H9 (cell line): ENCODE measurements around the gene PTGES2. TPM values are rescaled to one million over a fixed set of nuclear protein-coding genes. Genes with fewer than 3 reads are reported as not detected.

Experiments used
- DNase-seq: peaks from one replicate; pipeline ENCODE4 v3.0.0-alpha.2; 2017
- H2AFZ ChIP-seq: one replicate; pipeline ENCODE4 v1.6.1; 2013; ENCODE audit warnings: mild to moderate bottlenecking, low read length, control low read depth, moderate library complexity
- H2AK5ac ChIP-seq: 2 replicates; pipeline ENCODE4 v1.6.1; 2013; ENCODE audit warnings: low read length, control low read depth, mixed read lengths; ENCODE audit not compliant: insufficient read length
- H2BK120ac ChIP-seq: one replicate; pipeline ENCODE4 v1.6.1; 2013; ENCODE audit warnings: low read depth, mild to moderate bottlenecking, low read length, control low read depth, inconsistent platforms; ENCODE audit not compliant: poor library complexity, severe bottlenecking
- H2BK12ac ChIP-seq: 2 replicates; pipeline ENCODE4 v1.6.1; 2013; ENCODE audit warnings: low read length, control low read depth, mixed read lengths, low read depth; ENCODE audit not compliant: insufficient read length
- H2BK15ac ChIP-seq: 2 replicates; pipeline ENCODE4 v1.6.1; 2013; ENCODE audit warnings: low read depth, low read length, control low read depth
- H2BK20ac ChIP-seq: one replicate; pipeline ENCODE4 v1.6.1; 2013; ENCODE audit warnings: low read depth, mild to moderate bottlenecking, low read length, control low read depth, inconsistent platforms; ENCODE audit not compliant: poor library complexity, severe bottlenecking
- H2BK5ac ChIP-seq: 2 replicates; pipeline ENCODE4 v1.6.1; 2013; ENCODE audit warnings: low read length, control low read depth, mixed read lengths; ENCODE audit not compliant: insufficient read length
- H3K14ac ChIP-seq: 2 replicates; pipeline ENCODE4 v1.6.1; 2013; ENCODE audit warnings: low read length, control low read depth; ENCODE audit not compliant: insufficient read depth
- H3K18ac ChIP-seq: 2 replicates; pipeline ENCODE4 v1.6.1; 2013; ENCODE audit warnings: low read depth, mild to moderate bottlenecking, mixed read lengths, low read length, control low read depth; ENCODE audit not compliant: insufficient read length
- H3K23ac ChIP-seq: 2 replicates; pipeline ENCODE4 v1.6.1; 2013; ENCODE audit warnings: low read length, control low read depth, mixed read lengths, low read depth; ENCODE audit not compliant: insufficient read length
- H3K23me2 ChIP-seq: 2 replicates; pipeline ENCODE4 v1.6.1; 2013; ENCODE audit warnings: low read depth, mild to moderate bottlenecking, mixed read lengths, low read length, control low read depth; ENCODE audit not compliant: insufficient read length, poor library complexity, severe bottlenecking
- H3K27ac ChIP-seq: 2 replicates; pipeline ENCODE4 v1.5.1; 2013; ENCODE audit warnings: low read length, control low read depth, mixed read lengths, low read depth; ENCODE audit not compliant: insufficient read length
- H3K27me3 ChIP-seq: 2 replicates; pipeline ENCODE4 v1.6.1; 2013; ENCODE audit warnings: low read length, control low read depth, inconsistent platforms; ENCODE audit not compliant: insufficient read depth
- H3K4ac ChIP-seq: 2 replicates; pipeline ENCODE4 v1.6.1; 2013; ENCODE audit warnings: low read depth, mild to moderate bottlenecking, control low read depth, inconsistent platforms, low read length, moderate library complexity
- H3K4me1 ChIP-seq: 2 replicates; pipeline ENCODE4 v1.6.1; 2013; ENCODE audit warnings: low read length, control low read depth, inconsistent platforms; ENCODE audit not compliant: insufficient read depth
- H3K4me2 ChIP-seq: 2 replicates; pipeline ENCODE4 v1.6.1; 2013; ENCODE audit warnings: low read length, control low read depth, mixed read lengths; ENCODE audit not compliant: insufficient read length, insufficient read depth
- H3K56ac ChIP-seq: 2 replicates; pipeline ENCODE4 v1.6.1; 2013; ENCODE audit warnings: low read depth, mild to moderate bottlenecking, mixed read lengths, low read length, control low read depth; ENCODE audit not compliant: insufficient read length
- H3K79me1 ChIP-seq: 2 replicates; pipeline ENCODE4 v1.6.1; 2013; ENCODE audit warnings: low read depth, mild to moderate bottlenecking, moderate library complexity, low read length, control low read depth, inconsistent platforms; ENCODE audit not compliant: insufficient read depth, poor library complexity, severe bottlenecking
- H3K79me2 ChIP-seq: 2 replicates; pipeline ENCODE4 v1.6.1; 2013; ENCODE audit warnings: low read length, control low read depth, inconsistent platforms; ENCODE audit not compliant: insufficient read depth
- H3K9ac ChIP-seq: 2 replicates; pipeline ENCODE4 v1.6.1; 2013; ENCODE audit warnings: low read length, control low read depth, mixed read lengths; ENCODE audit not compliant: insufficient read length; ENCODE audit errors: extremely low read depth
- H3K9me3 ChIP-seq: one replicate; pipeline ENCODE4 v1.6.1; 2013; ENCODE audit warnings: low read depth, low read length, inconsistent platforms; ENCODE audit not compliant: control insufficient read depth
- H3T11ph ChIP-seq: one replicate; pipeline ENCODE4 v1.6.1; 2013; ENCODE audit warnings: mild to moderate bottlenecking, low read length, control low read depth, inconsistent platforms
- H4K20me1 ChIP-seq: one replicate; pipeline ENCODE4 v1.6.1; 2013; ENCODE audit not compliant: control insufficient read depth, insufficient read length, insufficient read depth
- H4K5ac ChIP-seq: 2 replicates; pipeline ENCODE4 v1.6.1; 2013; ENCODE audit warnings: low read depth, mild to moderate bottlenecking, mixed read lengths, low read length, control low read depth; ENCODE audit not compliant: insufficient read length
- H4K8ac ChIP-seq: replicated peaks from 2 replicates; pipeline ENCODE4 v1.6.1; 2013; ENCODE audit warnings: low read length, control low read depth, mixed read lengths, low read depth; ENCODE audit not compliant: insufficient read length
- H4K91ac ChIP-seq: 2 replicates; pipeline ENCODE4 v1.6.1; 2013; ENCODE audit warnings: low read depth, mild to moderate bottlenecking, moderate library complexity, mixed read lengths, low read length, control low read depth; ENCODE audit not compliant: insufficient read length
- H3K27ac Mint-ChIP-seq, 3 experiments: 2 replicates in 2 of 3; 3 replicates in 1 of 3; pipeline ENCODE4 v1.8.0; 2020 to 2021; ENCODE audit warnings: mixed read lengths in 3 of 3, mild to moderate bottlenecking in 1 of 3, moderate library complexity in 1 of 3
- H3K27me3 Mint-ChIP-seq: 2 replicates; pipeline ENCODE4 v1.8.0; 2021; ENCODE audit warnings: low read depth, mild to moderate bottlenecking, moderate library complexity, mixed read lengths
- H3K36me3 Mint-ChIP-seq, 3 experiments: 2 replicates in 2 of 3; 3 replicates in 1 of 3; pipeline ENCODE4 v1.8.0; 2020 to 2021; ENCODE audit warnings: low read depth in 3 of 3, mixed read lengths in 3 of 3; ENCODE audit not compliant: insufficient read depth in 1 of 3
- H3K4me1 Mint-ChIP-seq, 2 experiments: 2 replicates each; pipeline ENCODE4 v1.8.0; 2020; ENCODE audit warnings: mixed read lengths in 2 of 2
- H3K4me3 Mint-ChIP-seq, 2 experiments: 2 replicates in 1 of 2; 3 replicates in 1 of 2; pipeline ENCODE4 v1.8.0; 2020 to 2021; ENCODE audit warnings: mild to moderate bottlenecking in 2 of 2, mixed read lengths in 2 of 2, moderate library complexity in 1 of 2
- H3K9me3 Mint-ChIP-seq, 2 experiments: 2 replicates in 1 of 2; 3 replicates in 1 of 2; pipeline ENCODE4 v1.8.0; 2020; ENCODE audit warnings: mild to moderate bottlenecking in 2 of 2, mixed read lengths in 2 of 2, moderate library complexity in 1 of 2
- WGBS: extraction: QIAGEN DNeasy Blood & Tissue Kit; methylation state at CpG from one replicate; pipeline ENCODE4 v1.1.7; 2013; ENCODE audit warnings: missing lambda C conversion rate, low lambda C conversion rate, mixed read lengths; ENCODE audit not compliant: insufficient read length; ENCODE audit errors: extremely low coverage; 5-methylcytosine and 5-hydroxymethylcytosine counted together
- total RNA-seq: library from RNA; stranded (reverse); gene quantifications from 2 replicates; pipeline ENCODE4 v1.2.1, GENCODE V29; 2021
- TF ChIP-seq, protein P1 (sequence below): fragments of 200-600 bp; sonication (generic); conservative IDR thresholded peaks from 3 replicates; pipeline ENCODE4 v1.8.0; 2021; ENCODE audit warnings: antibody characterized with exemption, mild to moderate bottlenecking

The PTGES2 gene
- total RNA-seq, 1 experiment from 2014 or later = 63.9 TPM

DNA sequence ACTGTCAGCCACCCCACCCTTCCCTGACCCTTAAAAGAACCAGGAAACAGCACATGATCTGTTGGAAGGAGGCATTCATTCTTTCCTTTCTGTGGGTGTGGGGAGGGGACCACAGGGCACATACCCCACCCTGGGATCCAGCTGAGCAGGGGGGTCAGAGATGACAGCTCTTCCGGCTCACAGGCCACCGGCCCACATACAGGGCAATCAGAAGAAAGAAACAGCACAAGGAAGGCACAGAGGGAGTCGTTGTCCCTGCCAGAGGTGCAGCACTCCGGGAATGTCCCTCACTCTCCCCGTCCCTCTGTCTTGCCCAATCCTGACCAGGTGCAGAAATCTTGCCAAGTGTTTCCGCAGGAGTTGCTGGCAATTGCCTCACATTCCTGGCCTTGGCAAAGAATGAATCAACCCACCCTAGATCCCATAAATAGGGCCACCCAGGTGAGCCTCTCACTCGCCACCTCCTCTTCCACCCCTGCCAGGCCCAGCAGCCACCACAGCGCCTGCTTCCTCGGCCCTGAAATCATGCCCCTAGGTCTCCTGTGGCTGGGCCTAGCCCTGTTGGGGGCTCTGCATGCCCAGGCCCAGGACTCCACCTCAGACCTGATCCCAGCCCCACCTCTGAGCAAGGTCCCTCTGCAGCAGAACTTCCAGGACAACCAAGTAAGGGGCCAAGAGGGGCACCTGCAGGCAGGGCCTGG, 21.6 kb upstream of the PTGES2 start, which contains the start of gene LCN2:
LCN2 (plus strand) TSS at position 453 of the 701 bp plus-strand sequence; CDS start at position 526, 73 bp downstream.
- no peak within 1 kb of the TSS for H2AFZ ChIP-seq
- Mint-ChIP-seq H3K27ac (peak within 1 kb of the TSS in 2 of 3 experiments; percentile 28 to 48; a peak in 2 of 7 replicates), H3K9me3 (no peaks in the 10 kb centered on the region)

More for the DNA sequence above, 21.6 kb upstream of the PTGES2 start, which contains the start of gene LCN2:
- H3K36me3 Mint-ChIP-seq = no peaks in the 10 kb centered on the region
- Histone ChIP-seq H2BK5ac (no peak within 1 kb of the TSS), H3K23ac (no peak within 1 kb of the TSS), H3K18ac (no peak within 1 kb of the TSS), H3K4me2 (no peak within 1 kb of the TSS), H3K4ac (no peak within 1 kb of the TSS), H3K9ac (no peak within 1 kb of the TSS), H3K79me1 (no peaks in the 10 kb centered on the region), H2BK15ac (no peak within 1 kb of the TSS), H2BK12ac (no peak within 1 kb of the TSS), H3K27me3 (no peaks in the 10 kb centered on the region), H3K14ac (no peak within 1 kb of the TSS), H4K91ac (no peak within 1 kb of the TSS), H3K27ac (no peak within 1 kb of the TSS), H4K20me1 (no peaks in the 10 kb centered on the region), H3K56ac (no peak within 1 kb of the TSS), H3K4me1 (no peaks in the 10 kb centered on the region), H3K9me3 (no peaks in the 10 kb centered on the region), H4K5ac (no peak within 1 kb of the TSS), H3T11ph (no peak within 1 kb of the TSS), H2BK20ac (no peak within 1 kb of the TSS), H2BK120ac (no peak within 1 kb of the TSS), H3K79me2 (no peaks in the 10 kb centered on the region), H4K8ac (no peak within 1 kb of the TSS), H2AK5ac (no peak within 1 kb of the TSS), H3K23me2 (no peaks in the 10 kb centered on the region)
- no CpG with 5 or more reads among the region's 9 CpGs for WGBS
- H3K4me1 Mint-ChIP-seq = peaks cover 11 to 18% of the 10 kb centered on the region in 2 experiments
- TF ChIP-seq, protein P1, sequence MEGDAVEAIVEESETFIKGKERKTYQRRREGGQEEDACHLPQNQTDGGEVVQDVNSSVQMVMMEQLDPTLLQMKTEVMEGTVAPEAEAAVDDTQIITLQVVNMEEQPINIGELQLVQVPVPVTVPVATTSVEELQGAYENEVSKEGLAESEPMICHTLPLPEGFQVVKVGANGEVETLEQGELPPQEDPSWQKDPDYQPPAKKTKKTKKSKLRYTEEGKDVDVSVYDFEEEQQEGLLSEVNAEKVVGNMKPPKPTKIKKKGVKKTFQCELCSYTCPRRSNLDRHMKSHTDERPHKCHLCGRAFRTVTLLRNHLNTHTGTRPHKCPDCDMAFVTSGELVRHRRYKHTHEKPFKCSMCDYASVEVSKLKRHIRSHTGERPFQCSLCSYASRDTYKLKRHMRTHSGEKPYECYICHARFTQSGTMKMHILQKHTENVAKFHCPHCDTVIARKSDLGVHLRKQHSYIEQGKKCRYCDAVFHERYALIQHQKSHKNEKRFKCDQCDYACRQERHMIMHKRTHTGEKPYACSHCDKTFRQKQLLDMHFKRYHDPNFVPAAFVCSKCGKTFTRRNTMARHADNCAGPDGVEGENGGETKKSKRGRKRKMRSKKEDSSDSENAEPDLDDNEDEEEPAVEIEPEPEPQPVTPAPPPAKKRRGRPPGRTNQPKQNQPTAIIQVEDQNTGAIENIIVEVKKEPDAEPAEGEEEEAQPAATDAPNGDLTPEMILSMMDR = no peak
- H3K27me3 Mint-ChIP-seq = peaks cover 10% of the 10 kb centered on the region
- no peak within 1 kb of the TSS; a peak in 2 of 5 replicates for H3K4me3 Mint-ChIP-seq
- peak; percentile 22 for DNase-seq
